VCaP (cell line): ENCODE measurements around the gene ERAL1.
"Not testable (repeated sequence)": the region's sequence is repeated elsewhere in the genome, so short reads cannot be mapped to it uniquely, and the experiment has no call there.

Experiments
- H3K27ac ChIP-seq: fragments of 450-650 bp; 2 replicates; pipeline ENCODE4 v1.5.1; 2017
- CTCF ChIP-seq: fragments of 450-650 bp; conservative IDR thresholded peaks from 2 replicates; pipeline ENCODE4 v1.5.1; 2017; ENCODE audit warnings: mild to moderate bottlenecking, moderate library complexity

Gene ERAL1

GRCh38 chr17:28875848-28876550 is 21.2 kb downstream of the ERAL1 start:
- no peak for TF ChIP-seq CTCF
- H3K27ac ChIP-seq, result no peak overlapping the region

GRCh38 chr17:28877150-28877711 is 22.4 kb downstream of the ERAL1 start:
- not testable (repeated sequence) for H3K27ac ChIP-seq

- H3K27ac ChIP-seq, result no peak overlapping the region
- no peak for TF ChIP-seq CTCF
These were observed 23.5 kb downstream of the ERAL1 start for GRCh38 chr17:28878158-28878910.

GRCh38 chr17:28878981-28879380 is 24.2 kb downstream of the ERAL1 start:
- peak; percentile 72 for TF ChIP-seq CTCF
- H3K27ac ChIP-seq, result no peak overlapping the region

GRCh38 chr17:28879886-28880571 is 25.2 kb downstream of the ERAL1 start:
- no peak overlapping the region for H3K27ac ChIP-seq
- no peak for TF ChIP-seq CTCF

GRCh38 chr17:28880572-28880945 is 25.7 kb downstream of the ERAL1 start:
- H3K27ac ChIP-seq, result no peak overlapping the region
- no peak for TF ChIP-seq CTCF

GRCh38 chr17:28881533-28882056 is 26.8 kb downstream of the ERAL1 start:
- H3K27ac ChIP-seq, result no peak overlapping the region
- TF ChIP-seq CTCF, result no peak
